Measurements from ENCODE around the gene AUTS2.

Gene AUTS2

GRCh38 chr7:70779321-70779720 is 1181.0 kb downstream of the AUTS2 start:
- DNase-seq (ENCODE audit: low spot score): no peak
- no peak for FAIRE-seq

- FAIRE-seq (no peak), DNase-seq (ENCODE audit: low spot score) (no peak)
These were observed 1183.6 kb downstream of the AUTS2 start for GRCh38 chr7:70781922-70782311.

GRCh38 chr7:70782796-70783195 is 1184.5 kb downstream of the AUTS2 start:
- DNase-seq (ENCODE audit: low spot score): no peak
- FAIRE-seq: no peak

GRCh38 chr7:70785427-70785826 is 1187.2 kb downstream of the AUTS2 start:
- DNase-seq (ENCODE audit: low spot score) (no peak), FAIRE-seq (no peak)

GRCh38 chr7:70786076-70786475 is 1187.8 kb downstream of the AUTS2 start:
- DNase-seq (ENCODE audit: low spot score) (no peak), FAIRE-seq (no peak)

GRCh38 chr7:70787286-70787685 is 1189.0 kb downstream of the AUTS2 start:
- DNase-seq (ENCODE audit: low spot score) (no peak), FAIRE-seq (no peak)

- FAIRE-seq (no peak), DNase-seq (ENCODE audit: low spot score) (no peak)
These were observed 1189.5 kb downstream of the AUTS2 start for GRCh38 chr7:70787771-70788170.

GRCh38 chr7:70788276-70788675 is 1190.0 kb downstream of the AUTS2 start:
- DNase-seq (ENCODE audit: low spot score) (no peak), FAIRE-seq (no peak)

GRCh38 chr7:70789481-70790214 is 1191.4 kb downstream of the AUTS2 start:
- DNase-seq (ENCODE audit: low spot score) (no peak), FAIRE-seq (no peak)

GRCh38 chr7:70790215-70791073 is 1192.2 kb downstream of the AUTS2 start:
- no peak for FAIRE-seq

GRCh38 chr7:70791341-70791740 is 1193.1 kb downstream of the AUTS2 start:
- no peak for FAIRE-seq
- DNase-seq (ENCODE audit: low spot score): no peak

More at GRCh38 chr7:70790215-70791073, 1192.2 kb downstream of the AUTS2 start:
- DNase-seq (ENCODE audit: low spot score): no peak

GRCh38 chr7:70793060-70793459 is 1194.8 kb downstream of the AUTS2 start:
- DNase-seq (ENCODE audit: low spot score): no peak
- no peak for FAIRE-seq

- DNase-seq (ENCODE audit: low spot score) (no peak), FAIRE-seq (no peak)
These were observed 1195.5 kb downstream of the AUTS2 start for GRCh38 chr7:70793821-70794220.

GRCh38 chr7:70794962-70795361 is 1196.7 kb downstream of the AUTS2 start:
- FAIRE-seq (no peak), DNase-seq (ENCODE audit: low spot score) (no peak)

GRCh38 chr7:70795948-70796347 is 1197.7 kb downstream of the AUTS2 start:
- DNase-seq (ENCODE audit: low spot score) (no peak), FAIRE-seq (no peak)

GRCh38 chr7:70797109-70797514 is 1198.8 kb downstream of the AUTS2 start:
- FAIRE-seq: no peak
- DNase-seq (ENCODE audit: low spot score): no peak

GRCh38 chr7:70799841-70800405 is 1201.6 kb downstream of the AUTS2 start:
- FAIRE-seq: no peak
- no peak for DNase-seq (ENCODE audit: low spot score)

- DNase-seq (ENCODE audit: low spot score) (no peak), FAIRE-seq (no peak)
These were observed 1207.1 kb downstream of the AUTS2 start for GRCh38 chr7:70805360-70805759.

- FAIRE-seq: no peak
- DNase-seq (ENCODE audit: low spot score): no peak
These were observed 1209.4 kb downstream of the AUTS2 start for GRCh38 chr7:70807650-70808049.

- no peak for DNase-seq (ENCODE audit: low spot score)
- FAIRE-seq: no peak
These were observed 1210.6 kb downstream of the AUTS2 start for GRCh38 chr7:70808876-70809275.

- FAIRE-seq: no peak
- no peak for DNase-seq (ENCODE audit: low spot score)
These were observed 1212.4 kb downstream of the AUTS2 start for GRCh38 chr7:70810558-70811139.

GRCh38 chr7:70812511-70812910 is 1214.2 kb downstream of the AUTS2 start:
- FAIRE-seq (no peak), DNase-seq (ENCODE audit: low spot score) (no peak)
